Stimulated activated CD4-positive, alpha-beta T cell treated with anti-CD3 and anti-CD28 coated beads, Interleukin-2, amount 100 ng/mL, for 24 hours (primary cell): ENCODE results near the gene SLC7A5.
"Not testable (repeated sequence)": the region's sequence is repeated elsewhere in the genome, so short reads cannot be mapped to it uniquely, and the experiment has no call there.

Source experiments
- DNase-seq, 2 donors: peaks; one replicate each; pipeline ENCODE4 v3.0.0-alpha.2; 2020

The SLC7A5 gene

GRCh38 chr16:87832137-87832527 lies 37.2 kb downstream of the SLC7A5 start:
- DNase-seq = no peak

- DNase-seq = peak in 1 of 2 donors; percentile 14
Observed at GRCh38 chr16:87831421-87832136, 37.7 kb downstream of the SLC7A5 start.

- DNase-seq = peak in 1 of 2 donors; percentile 17
Observed at GRCh38 chr16:87830673-87831420, 38.5 kb downstream of the SLC7A5 start.

GRCh38 chr16:87829988-87830672 lies 39.2 kb downstream of the SLC7A5 start:
- DNase-seq = no peak

- DNase-seq = no peak
Observed at GRCh38 chr16:87829622-87829980, 39.7 kb downstream of the SLC7A5 start.

- peak in 1 of 2 donors; percentile 33 for DNase-seq
Observed at GRCh38 chr16:87828907-87829621, 40.2 kb downstream of the SLC7A5 start.

- DNase-seq = peak in 1 of 2 donors; percentile 59
Observed at GRCh38 chr16:87828071-87828906, 41.0 kb downstream of the SLC7A5 start.

GRCh38 chr16:87827588-87827915 lies 41.8 kb downstream of the SLC7A5 start:
- DNase-seq = peak in 1 of 2 donors; percentile 7

- DNase-seq = peak; percentile 30 to 46
Observed at GRCh38 chr16:87826798-87827587, 42.3 kb downstream of the SLC7A5 start.

GRCh38 chr16:87826407-87826797 lies 42.9 kb downstream of the SLC7A5 start:
- peak in 1 of 2 donors; percentile 7 for DNase-seq

GRCh38 chr16:87825842-87826120 lies 43.5 kb downstream of the SLC7A5 start:
- not testable (repeated sequence) for DNase-seq

GRCh38 chr16:87824991-87825841 lies 44.1 kb downstream of the SLC7A5 start:
- peak in 1 of 2 donors; percentile 10 for DNase-seq

- no peak for DNase-seq
Observed at GRCh38 chr16:87824016-87824990, 45.0 kb downstream of the SLC7A5 start.

- no peak for DNase-seq
Observed at GRCh38 chr16:87823181-87823929, 46.0 kb downstream of the SLC7A5 start.

GRCh38 chr16:87822108-87822970 lies 47.0 kb downstream of the SLC7A5 start:
- no peak for DNase-seq

GRCh38 chr16:87821376-87822107 lies 47.8 kb downstream of the SLC7A5 start:
- no peak for DNase-seq

- no peak for DNase-seq
Observed at GRCh38 chr16:87819983-87820382, 49.3 kb downstream of the SLC7A5 start.
